Gastroesophageal sphincter (tissue), 3 donors: ENCODE results near the gene FAM89B.

Source experiments
- CTCF ChIP-seq, 4 experiments: fragments of 200-600 bp in 2 of 4; fragments of 450-650 bp in 2 of 4; sonication (generic) in 1 of 4; IDR thresholded peaks; one replicate each; pipeline ENCODE4 v1.5.1; 2017 to 2019; ENCODE audit warnings: antibody characterized with exemption in 4 of 4, mild to moderate bottlenecking in 2 of 4, moderate library complexity in 2 of 4
- POLR2AphosphoS5 ChIP-seq: sonication (generic); formaldehyde crosslinking; IDR thresholded peaks from one replicate; pipeline ENCODE4 v1.6.1; 2017; ENCODE audit warnings: antibody characterized with exemption

GRCh38 chr11:65532388-65533064, 39.8 kb upstream of the FAM89B start:
- TF ChIP-seq POLR2AphosphoS5 (no peak), CTCF (IDR thresholded peaks at IDR 0.05) (no peak)
